Middle frontal gyrus (tissue), 1 donor: ENCODE results near the gene CATSPERZ.
"Not testable (repeated sequence)": the region's sequence is repeated elsewhere in the genome, so short reads cannot be mapped to it uniquely, and the experiment has no call there.

Experiments used
- DNase-seq: peaks from one replicate; pipeline ENCODE4 v3.0.0-alpha.2; 2015; ENCODE audit warnings: low spot score; ENCODE audit errors: extremely low spot score

CATSPERZ gene

GRCh38 chr11:64318766-64319761 lies 18.9 kb downstream of the CATSPERZ start:
- no peak for DNase-seq

GRCh38 chr11:64320556-64320955 lies 20.4 kb downstream of the CATSPERZ start:
- DNase-seq: no peak

GRCh38 chr11:64321026-64321425 lies 20.9 kb downstream of the CATSPERZ start:
- DNase-seq: no peak

- DNase-seq: no peak
Observed at GRCh38 chr11:64321533-64321932, 21.4 kb downstream of the CATSPERZ start.

- DNase-seq: no peak
Observed at GRCh38 chr11:64322925-64323260, 22.7 kb downstream of the CATSPERZ start.

GRCh38 chr11:64323373-64323772 lies 23.2 kb downstream of the CATSPERZ start:
- DNase-seq: no peak

GRCh38 chr11:64323984-64324383 lies 23.8 kb downstream of the CATSPERZ start:
- not testable (repeated sequence) for DNase-seq

GRCh38 chr11:64324692-64325469 lies 24.7 kb downstream of the CATSPERZ start:
- no peak for DNase-seq

GRCh38 chr11:64327375-64327774 lies 27.2 kb downstream of the CATSPERZ start:
- no peak for DNase-seq

- no peak for DNase-seq
Observed at GRCh38 chr11:64327993-64328392, 27.8 kb downstream of the CATSPERZ start.

- no peak for DNase-seq
Observed at GRCh38 chr11:64330888-64331287, 30.7 kb downstream of the CATSPERZ start.

GRCh38 chr11:64331569-64332371 lies 31.6 kb downstream of the CATSPERZ start:
- DNase-seq: no peak

- DNase-seq: no peak
Observed at GRCh38 chr11:64333556-64333955, 33.4 kb downstream of the CATSPERZ start.

GRCh38 chr11:64334764-64335735 lies 34.9 kb downstream of the CATSPERZ start:
- no peak for DNase-seq

GRCh38 chr11:64337538-64338249 lies 37.5 kb downstream of the CATSPERZ start:
- DNase-seq: no peak

GRCh38 chr11:64338716-64339115 lies 38.6 kb downstream of the CATSPERZ start:
- DNase-seq: no peak

- DNase-seq: no peak
Observed at GRCh38 chr11:64339286-64339685, 39.1 kb downstream of the CATSPERZ start.

- DNase-seq: no peak
Observed at GRCh38 chr11:64339754-64340408, 39.7 kb downstream of the CATSPERZ start, which contains the start of gene CCDC88B. Gene CCDC88B (plus strand): TSS chr11:64340204. CDS start chr11:64340267, 63 bp downstream.
